Stomach smooth muscle (tissue), 2 donors: ENCODE results near the gene PRUNE2.
"Not testable (repeated sequence)": the region's sequence is repeated elsewhere in the genome, so short reads cannot be mapped to it uniquely, and the experiment has no call there.

Experiments
- H3K27ac ChIP-seq: one replicate; pipeline ENCODE4 v1.7.0; 2013; ENCODE audit warnings: mild to moderate bottlenecking, low read length, inconsistent platforms
- H3K27me3 ChIP-seq, 2 donors: one replicate each; pipeline ENCODE4 v1.7.0; 2013; ENCODE audit warnings: low read length in 2 of 2; ENCODE audit not compliant: insufficient read depth in 2 of 2, control insufficient read depth in 1 of 2
- H3K36me3 ChIP-seq, 2 donors: one replicate each; pipeline ENCODE4 v1.7.0; 2013; ENCODE audit warnings: low read length in 2 of 2; ENCODE audit not compliant: control insufficient read depth in 2 of 2, insufficient read depth in 2 of 2
- H3K4me1 ChIP-seq: one replicate; pipeline ENCODE4 v1.7.0; 2013; ENCODE audit warnings: low read length; ENCODE audit not compliant: control insufficient read depth, insufficient read depth
- H3K4me3 ChIP-seq, 2 donors: one replicate each; pipeline ENCODE4 v1.7.0; 2013; ENCODE audit warnings: low read length in 2 of 2
- H3K9ac ChIP-seq, 2 donors: one replicate each; pipeline ENCODE4 v1.7.0; 2013; ENCODE audit warnings: low read length in 2 of 2, mild to moderate bottlenecking in 1 of 2
- H3K9me3 ChIP-seq, 2 donors: one replicate each; pipeline ENCODE4 v1.7.0; 2013; ENCODE audit warnings: low read length in 2 of 2; ENCODE audit not compliant: control insufficient read depth in 2 of 2
- donor health status: healthy.
- donor health status: Pancreatic carcinoma.

Gene PRUNE2

DNA sequence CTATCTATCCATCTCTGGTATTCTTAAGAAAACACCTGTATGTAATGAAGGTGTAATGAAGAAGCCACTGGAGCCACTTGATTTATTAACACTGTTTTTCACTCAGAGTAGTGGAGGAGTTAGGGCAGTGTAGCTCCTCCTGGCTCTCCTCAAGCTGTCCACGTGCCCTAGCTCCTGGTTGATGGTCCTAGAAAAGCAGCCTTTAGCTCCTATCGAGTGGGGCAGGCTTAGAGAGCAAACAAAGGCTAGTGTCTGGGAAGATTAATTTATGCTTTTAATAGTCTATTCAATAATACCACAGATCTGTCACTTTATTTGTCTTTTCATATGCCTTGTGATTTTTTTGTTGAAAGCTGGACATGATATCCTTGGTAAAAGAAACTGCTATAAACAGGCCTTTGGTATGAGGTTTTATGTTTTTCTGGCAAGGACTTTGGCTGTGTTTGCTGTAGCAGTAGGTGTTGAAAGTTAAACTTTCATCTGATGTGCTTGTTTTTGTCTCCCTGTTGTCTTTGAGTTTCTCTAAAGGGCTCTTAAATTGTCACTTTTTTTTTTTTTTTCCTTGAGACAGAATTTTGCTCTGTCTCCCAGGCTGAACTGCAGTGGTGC, 305.8 kb downstream of the PRUNE2 start:
- no peak overlapping the region for H3K4me3 ChIP-seq
- H3K27ac ChIP-seq: no peak overlapping the region
- H3K4me1 ChIP-seq: no peaks in the 10 kb centered on the region
- H3K9me3 ChIP-seq: no peaks in the 10 kb centered on the region
- H3K36me3 ChIP-seq: no peaks in the 10 kb centered on the region
- peaks cover 10 to 11% of the 10 kb centered on the region in 2 donors for H3K27me3 ChIP-seq
- H3K9ac ChIP-seq: no peak overlapping the region

DNA sequence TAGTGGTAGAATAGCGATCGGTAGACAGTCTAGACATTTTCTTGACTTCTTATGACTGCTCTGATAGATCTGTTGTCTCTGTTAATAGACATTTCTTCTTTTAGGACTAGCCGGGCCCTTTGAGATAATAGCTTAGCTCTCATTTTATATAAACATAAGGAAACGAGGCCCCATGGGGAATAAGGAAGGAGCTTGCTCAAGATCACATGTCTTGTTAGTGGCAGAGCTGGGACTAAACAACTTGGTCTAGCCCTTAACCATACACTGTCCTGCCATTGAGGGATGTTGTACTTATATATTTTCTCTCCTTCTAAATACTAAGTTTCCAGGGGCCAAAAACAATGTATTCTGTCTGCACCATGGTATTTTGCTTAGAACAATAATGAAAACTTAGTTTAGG, 306.9 kb downstream of the PRUNE2 start:
- Histone ChIP-seq H3K9ac (no peak overlapping the region), H3K27me3 (peaks cover 8 to 10% of the 10 kb centered on the region in 2 donors), H3K4me3 (no peak overlapping the region), H3K4me1 (no peaks in the 10 kb centered on the region), H3K36me3 (no peaks in the 10 kb centered on the region), H3K9me3 (no peaks in the 10 kb centered on the region), H3K27ac (no peak overlapping the region)

DNA sequence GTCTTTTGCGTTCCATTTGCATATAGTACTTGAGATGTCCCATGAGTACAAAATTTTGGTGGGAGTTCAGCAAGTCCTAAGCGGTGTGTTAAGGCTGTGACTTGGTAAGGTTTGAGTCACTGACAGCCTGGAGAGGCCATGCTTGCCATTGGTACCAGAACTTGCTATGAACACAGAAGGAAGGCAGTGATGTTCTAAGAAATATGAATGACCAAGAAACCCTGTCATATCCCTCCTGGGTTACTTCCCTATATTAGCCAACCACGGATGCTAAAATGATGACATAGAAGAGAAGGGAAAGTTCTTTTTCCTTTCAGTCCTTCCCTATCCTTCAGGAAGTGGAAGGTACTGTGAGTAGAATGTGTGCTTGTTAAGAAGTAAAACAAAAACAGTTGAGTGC, 310.3 kb downstream of the PRUNE2 start:
- Histone ChIP-seq H3K27me3 (no peaks in the 10 kb centered on the region), H3K9me3 (no peaks in the 10 kb centered on the region), H3K9ac (no peak overlapping the region), H3K4me1 (no peaks in the 10 kb centered on the region), H3K36me3 (no peaks in the 10 kb centered on the region), H3K27ac (no peak overlapping the region), H3K4me3 (no peak overlapping the region)

DNA sequence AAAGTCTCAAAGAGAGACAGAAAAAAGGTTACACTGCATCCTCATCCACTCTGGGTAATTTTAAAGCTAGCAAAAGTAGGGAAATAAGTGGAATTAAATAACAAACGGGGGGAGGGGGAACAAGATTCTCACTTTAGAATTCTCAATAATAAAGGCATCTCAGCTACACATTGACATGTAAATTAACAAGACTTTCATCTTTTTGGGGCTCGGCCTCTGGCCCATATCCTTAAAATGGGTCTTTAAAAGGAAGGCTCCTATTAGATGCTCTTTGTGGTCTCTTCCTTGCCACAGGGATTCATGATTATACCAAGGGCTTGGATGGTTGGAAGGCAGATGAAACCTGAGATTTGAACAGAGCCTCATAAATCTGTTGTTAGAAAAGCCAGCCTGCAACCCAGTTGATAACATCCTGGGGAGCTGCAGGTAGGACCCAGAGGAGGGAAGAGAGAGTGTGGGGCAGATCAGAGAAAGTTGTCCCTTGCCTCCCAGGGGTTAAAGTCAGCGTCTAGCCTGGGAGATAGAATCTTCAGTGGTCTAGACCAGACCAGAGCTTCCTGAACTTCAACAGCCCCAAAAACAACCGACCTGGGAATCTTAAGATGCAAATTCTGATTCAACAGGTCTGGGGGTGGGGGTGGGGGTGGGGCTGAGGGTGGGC, 311.0 kb downstream of the PRUNE2 start:
- Histone ChIP-seq H3K4me3 (no peak overlapping the region), H3K4me1 (no peaks in the 10 kb centered on the region), H3K9me3 (no peaks in the 10 kb centered on the region), H3K27ac (no peak overlapping the region), H3K9ac (no peak overlapping the region), H3K36me3 (no peaks in the 10 kb centered on the region), H3K27me3 (no peaks in the 10 kb centered on the region)

DNA sequence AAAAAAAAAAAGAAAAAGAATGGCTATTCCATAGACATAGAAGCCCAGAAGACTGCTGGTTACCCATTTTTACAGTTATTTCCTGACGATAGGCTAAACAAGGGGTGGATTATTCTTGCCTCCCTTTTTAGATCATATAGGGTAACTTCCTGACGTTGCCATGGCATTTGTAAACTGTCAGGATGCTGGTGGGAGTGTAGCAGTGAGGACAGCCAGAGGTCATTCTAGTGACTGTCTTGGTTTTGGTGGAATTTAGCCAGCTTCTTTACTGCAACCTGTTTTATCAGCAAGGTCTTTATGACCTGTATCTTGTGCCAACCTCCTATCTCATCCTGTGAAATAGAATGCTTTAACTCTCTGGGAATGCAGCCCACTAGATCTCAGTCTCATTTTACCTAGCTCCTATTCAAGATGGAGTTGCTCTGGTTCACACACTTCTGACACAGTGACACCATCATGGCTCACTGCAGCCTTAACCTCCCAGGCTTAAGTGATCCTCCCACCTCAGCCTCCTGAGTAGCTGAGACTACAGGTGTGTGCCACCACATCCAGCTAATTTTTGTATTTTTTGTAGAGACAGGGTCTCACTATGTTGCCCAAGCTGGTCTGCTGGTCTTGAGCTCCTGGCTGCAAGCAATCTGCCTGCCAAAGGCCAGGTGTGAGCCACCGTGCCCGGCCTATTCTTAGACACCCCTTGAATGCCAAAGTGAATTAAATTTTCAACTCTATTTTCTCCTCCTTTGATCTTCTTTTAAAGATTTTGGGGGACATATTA, 311.8 kb downstream of the PRUNE2 start:
- not testable (repeated sequence) for H3K27ac ChIP-seq

DNA sequence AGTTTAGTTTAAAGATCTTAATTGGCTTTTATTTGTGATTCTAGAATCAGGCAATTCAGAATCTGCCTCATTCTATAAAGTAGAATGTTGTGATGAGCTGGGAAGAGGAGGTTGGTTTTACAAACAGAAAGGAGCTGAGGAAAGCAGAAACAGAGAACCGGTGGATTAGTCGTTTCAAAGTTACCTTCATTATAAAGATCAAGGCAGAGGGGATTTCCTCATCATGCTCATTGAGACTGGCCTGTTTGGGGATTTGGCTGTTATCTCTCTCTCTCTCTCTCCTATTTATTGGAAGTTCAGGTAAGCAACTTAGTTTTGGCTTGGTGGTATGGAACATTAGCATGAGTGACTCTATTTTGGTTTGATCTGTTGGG, 313.0 kb downstream of the PRUNE2 start:
- H3K9ac ChIP-seq: no peak overlapping the region
- H3K27me3 ChIP-seq: no peaks in the 10 kb centered on the region
- no peak overlapping the region for H3K4me3 ChIP-seq
- no peaks in the 10 kb centered on the region for H3K36me3 ChIP-seq
- H3K9me3 ChIP-seq: no peaks in the 10 kb centered on the region
- H3K27ac ChIP-seq: no peak overlapping the region
- no peaks in the 10 kb centered on the region for H3K4me1 ChIP-seq

More for the DNA sequence above, 311.8 kb downstream of the PRUNE2 start:
- not testable (repeated sequence) for H3K4me3 ChIP-seq, H3K27me3 ChIP-seq, H3K36me3 ChIP-seq, H3K4me1 ChIP-seq, H3K9me3 ChIP-seq, H3K9ac ChIP-seq

DNA sequence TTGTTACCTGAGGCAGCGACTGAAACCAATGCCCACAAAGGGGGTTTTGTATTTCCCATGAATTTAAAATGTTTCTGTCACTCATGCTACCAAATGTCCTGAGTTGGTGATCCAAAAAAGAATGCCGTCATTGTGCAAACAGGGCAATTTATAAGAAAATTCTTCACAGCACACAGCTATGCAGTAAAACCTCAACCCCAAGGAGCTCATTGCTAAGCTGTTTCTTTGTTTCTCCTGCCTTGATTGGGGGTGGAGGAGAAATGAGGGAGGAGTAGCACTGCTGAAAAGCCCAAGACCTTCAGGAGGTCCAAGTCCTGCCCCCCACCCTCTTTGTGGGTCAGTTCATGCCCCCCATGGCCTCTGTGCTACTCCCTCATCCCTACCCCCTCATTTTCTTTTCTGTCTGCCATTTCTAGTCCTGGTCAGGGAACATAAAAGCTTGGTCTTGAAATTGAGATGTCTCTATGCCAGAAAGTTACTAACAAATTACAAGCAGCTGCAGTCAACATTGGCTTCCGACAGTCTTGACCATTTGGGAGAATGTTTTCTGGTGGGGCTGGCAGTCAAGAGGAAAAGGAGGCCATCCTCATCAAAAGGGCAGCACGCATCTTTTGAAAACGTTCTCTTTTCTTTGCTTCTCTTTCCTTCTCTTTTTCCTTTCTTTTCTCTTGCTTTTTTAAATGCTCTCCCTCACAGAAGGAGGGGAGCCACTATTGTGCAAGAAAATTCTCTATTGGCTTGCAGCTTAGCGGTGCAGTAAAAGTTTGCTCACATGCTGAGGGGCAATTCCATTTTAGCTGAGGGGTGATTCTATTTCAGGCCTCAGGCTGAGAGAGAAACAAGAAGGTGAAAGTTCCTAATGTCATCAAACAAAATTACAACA, 313.6 kb downstream of the PRUNE2 start:
- Histone ChIP-seq H3K9ac (no peak overlapping the region), H3K36me3 (no peaks in the 10 kb centered on the region), H3K9me3 (no peaks in the 10 kb centered on the region), H3K27ac (no peak overlapping the region), H3K27me3 (no peaks in the 10 kb centered on the region), H3K4me1 (no peaks in the 10 kb centered on the region), H3K4me3 (no peak overlapping the region)

DNA sequence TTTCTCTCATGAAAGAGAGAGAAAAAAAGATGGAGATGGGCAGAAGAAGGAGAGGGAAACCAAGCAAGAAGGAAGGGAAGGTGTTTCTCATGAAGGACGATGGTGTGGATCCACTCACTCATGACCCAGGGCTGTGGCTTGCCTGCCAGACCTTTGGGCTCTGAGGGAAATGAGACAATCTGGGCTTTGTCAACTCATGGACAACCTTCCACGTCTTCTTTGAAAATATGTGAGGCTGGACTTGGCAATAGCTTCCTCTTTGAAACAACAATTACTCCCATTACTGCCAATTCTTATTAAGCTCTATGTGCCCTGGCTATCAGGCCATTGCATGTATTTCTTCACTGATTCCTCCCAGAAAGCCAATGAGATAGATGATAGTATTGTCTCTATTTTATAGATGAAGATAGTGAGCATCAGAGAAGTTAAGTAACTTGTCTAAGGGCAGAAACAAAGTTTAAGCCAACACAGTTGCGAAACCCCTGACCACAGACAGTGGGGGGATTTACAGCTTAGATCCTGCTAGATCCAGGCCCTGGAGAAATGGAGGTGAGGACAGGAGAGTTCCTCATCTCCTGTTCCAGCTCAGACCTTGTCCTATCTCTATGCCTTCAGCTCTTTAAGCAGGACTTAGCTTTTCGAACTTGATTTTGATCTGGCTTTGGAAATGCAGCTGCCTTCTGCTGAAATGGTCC, 314.5 kb downstream of the PRUNE2 start:
- Histone ChIP-seq H3K4me1 (no peaks in the 10 kb centered on the region), H3K36me3 (no peaks in the 10 kb centered on the region), H3K27ac (no peak overlapping the region), H3K9ac (no peak overlapping the region), H3K9me3 (no peaks in the 10 kb centered on the region), H3K27me3 (no peaks in the 10 kb centered on the region), H3K4me3 (no peak overlapping the region)

DNA sequence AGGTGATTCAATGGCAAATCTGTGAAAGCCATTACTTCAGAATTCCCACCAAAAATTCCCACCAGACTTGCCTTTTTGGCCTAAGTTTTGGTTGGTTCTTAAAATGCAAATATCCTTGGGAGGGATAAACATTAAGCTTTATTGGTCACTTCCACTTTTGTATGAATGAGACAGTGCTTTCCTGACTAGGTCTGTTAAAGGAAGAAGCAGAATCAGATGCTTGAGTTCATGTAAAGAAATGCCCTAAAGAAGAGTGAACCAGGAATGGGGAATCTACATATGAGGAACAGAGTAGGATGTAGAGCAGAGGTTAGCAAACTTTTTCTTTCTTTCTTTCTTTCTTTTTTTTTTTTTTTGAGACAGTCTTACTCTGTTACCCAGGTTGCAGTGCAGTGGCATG, 317.6 kb downstream of the PRUNE2 start:
- Histone ChIP-seq H3K27ac (no peak overlapping the region), H3K4me1 (no peaks in the 10 kb centered on the region), H3K9me3 (no peaks in the 10 kb centered on the region), H3K36me3 (no peaks in the 10 kb centered on the region), H3K27me3 (no peaks in the 10 kb centered on the region), H3K9ac (no peak overlapping the region), H3K4me3 (no peak overlapping the region)
